Epithelial cell of esophagus (primary cell): ENCODE results near the gene KSR1.
"Not testable (repeated sequence)": the region's sequence is repeated elsewhere in the genome, so short reads cannot be mapped to it uniquely, and the experiment has no call there.

Source experiments
- DNase-seq: peaks from one replicate; pipeline ENCODE4 v3.0.0; 2010; ENCODE audit warnings: low read depth
- H3K4me3 ChIP-seq: 2 replicates; pipeline ENCODE4 v1.5.1; 2011; ENCODE audit warnings: mild to moderate bottlenecking, low read length, control low read depth
- CTCF ChIP-seq: IDR thresholded peaks from 2 replicates; pipeline ENCODE4 v1.5.1; 2011; ENCODE audit warnings: low read depth, mild to moderate bottlenecking, low read length, control low read depth, inconsistent platforms; ENCODE audit not compliant: insufficient read depth; ENCODE audit errors: missing control alignments

Gene KSR1

GRCh38 chr17:27460196-27460725, 4.0 kb downstream of the KSR1 start:
- no peak for DNase-seq
- TF ChIP-seq CTCF: no peak
- no peak overlapping the region for H3K4me3 ChIP-seq

GRCh38 chr17:27461192-27461859, 5.1 kb downstream of the KSR1 start:
- no peak for DNase-seq
- no peak overlapping the region for H3K4me3 ChIP-seq
- no peak for TF ChIP-seq CTCF

GRCh38 chr17:27462149-27462548, 5.9 kb downstream of the KSR1 start:
- no peak for TF ChIP-seq CTCF
- DNase-seq: no peak
- no peak overlapping the region for H3K4me3 ChIP-seq

GRCh38 chr17:27462714-27463113, 6.5 kb downstream of the KSR1 start:
- no peak overlapping the region for H3K4me3 ChIP-seq
- no peak for DNase-seq
- TF ChIP-seq CTCF: no peak

GRCh38 chr17:27463235-27463677, 7.0 kb downstream of the KSR1 start:
- no peak for TF ChIP-seq CTCF
- no peak for DNase-seq
- H3K4me3 ChIP-seq: no peak overlapping the region

- not testable (repeated sequence) for H3K4me3 ChIP-seq, DNase-seq
These were observed 7.8 kb downstream of the KSR1 start for GRCh38 chr17:27464019-27464418.

DNA sequence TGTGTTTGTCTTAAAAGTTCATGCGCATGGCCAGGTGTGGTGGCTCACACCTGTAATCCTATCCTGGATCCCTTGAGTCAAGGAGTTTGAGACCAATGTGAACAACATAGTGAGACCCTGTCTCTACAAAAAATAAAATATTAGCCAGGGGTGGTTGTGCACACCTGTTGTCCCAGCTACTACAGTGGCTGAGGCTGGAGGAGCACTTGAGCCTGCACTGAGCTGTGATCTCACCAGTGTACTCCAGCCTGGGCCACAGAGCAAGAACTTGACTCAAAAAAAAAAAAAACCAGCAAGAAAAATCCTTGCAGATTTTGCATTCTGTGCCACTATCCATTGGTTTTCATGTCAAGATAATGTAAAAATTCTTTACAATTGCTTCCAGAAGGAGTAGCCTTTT, 8.2 kb downstream of the KSR1 start:
- DNase-seq: no peak
- TF ChIP-seq CTCF: no peak
- no peak overlapping the region for H3K4me3 ChIP-seq

- not testable (repeated sequence) for DNase-seq, H3K4me3 ChIP-seq
These were observed 9.6 kb downstream of the KSR1 start for GRCh38 chr17:27465875-27466274.
